HL-60 (cell line): Measurements from ENCODE around the gene ST6GALNAC4.

Experiments
- DNase-seq, 2 experiments: peaks; one replicate each; pipeline ENCODE4 v3.0.0-alpha.2; 2010 to 2020; ENCODE audit warnings: low read depth in 1 of 2, low spot score in 1 of 2
- H3K27ac ChIP-seq: fragments of 250-450 bp; sonication (Bioruptor Pico); replicated peaks from 2 replicates; pipeline ENCODE4 v1.5.1; 2020; ENCODE audit warnings: mild to moderate bottlenecking, moderate library complexity
- H3K27me3 ChIP-seq: fragments of 250-450 bp; sonication (Bioruptor Pico); 2 replicates; pipeline ENCODE4 v1.5.1; 2021; ENCODE audit warnings: mild to moderate bottlenecking, moderate library complexity; ENCODE audit not compliant: insufficient read depth, poor library complexity, severe bottlenecking
- H3K4me3 ChIP-seq: replicated peaks from 2 replicates; pipeline ENCODE4 v1.5.1; 2011; ENCODE audit warnings: mild to moderate bottlenecking, control low read depth, low read length; ENCODE audit not compliant: insufficient read depth
- CTCF ChIP-seq: IDR thresholded peaks from one replicate; pipeline ENCODE4 v1.5.1; 2011; ENCODE audit warnings: low read length, control low read depth, inconsistent platforms; ENCODE audit not compliant: insufficient read depth
- GABPA ChIP-seq: IDR thresholded peaks from 2 replicates; pipeline ENCODE4 v1.6.1; 2012; ENCODE audit warnings: low read depth
- POLR2AphosphoS5 ChIP-seq: IDR thresholded peaks from 2 replicates; pipeline ENCODE4 v1.6.1; 2012; ENCODE audit warnings: low read depth
- REST ChIP-seq: IDR thresholded peaks from 2 replicates; pipeline ENCODE4 v1.6.1; 2012; ENCODE audit warnings: low read depth; ENCODE audit not compliant: insufficient replicate concordance
- SPI1 ChIP-seq: IDR thresholded peaks from 2 replicates; pipeline ENCODE4 v1.6.1; 2012; ENCODE audit warnings: low read depth, mild to moderate bottlenecking, borderline replicate concordance

The ST6GALNAC4 gene

GRCh38 chr9:127915325-127915752 is 1.5 kb downstream of the ST6GALNAC4 start:
- no peak for TF ChIP-seq REST
- no peak for TF ChIP-seq CTCF
- TF ChIP-seq SPI1, result no peak
- TF ChIP-seq POLR2AphosphoS5, result no peak
- TF ChIP-seq GABPA, result no peak
- DNase-seq, result no peak
- H3K4me3 ChIP-seq, result no peak overlapping the region
- H3K27ac ChIP-seq, result no peak overlapping the region
- H3K27me3 ChIP-seq, result no peaks in the 10 kb centered on the region

GRCh38 chr9:127913682-127914081 is 3.2 kb downstream of the ST6GALNAC4 start:
- no peaks in the 10 kb centered on the region for H3K27me3 ChIP-seq
- no peak overlapping the region for H3K27ac ChIP-seq
- TF ChIP-seq SPI1 (no peak), REST (no peak), POLR2AphosphoS5 (no peak), CTCF (no peak), GABPA (no peak)
- DNase-seq, result no peak
- no peak overlapping the region for H3K4me3 ChIP-seq

- Histone ChIP-seq H3K27me3 (no peaks in the 10 kb centered on the region), H3K4me3 (no peak overlapping the region), H3K27ac (no peak overlapping the region)
- TF ChIP-seq CTCF (no peak), SPI1 (peak; percentile 44; the same call in 1 of the 2 replicates), REST (no peak), GABPA (no peak)
- no peak for DNase-seq
Measured at GRCh38 chr9:127912882-127913281, 4.0 kb downstream of the ST6GALNAC4 start.
